H1 (cell line): ENCODE measurements around the gene MRPL16. TPM values are rescaled to one million over a fixed set of nuclear protein-coding genes. Genes with fewer than 3 reads are reported as not detected.

Experiments used
- EGR1 ChIP-seq: IDR thresholded peaks from 2 replicates; pipeline ENCODE4 v1.6.1; 2011; ENCODE audit warnings: low read depth, low read length, borderline replicate concordance
- RAD21 ChIP-seq, 2 experiments: IDR thresholded peaks in 1 of 2; conservative IDR thresholded peaks in 1 of 2; 2 replicates each; pipeline ENCODE4 v1.6.1; 2011; ENCODE audit warnings: low read depth in 2 of 2, low read length in 2 of 2, improper control_type of control experiment in 1 of 2, inconsistent platforms in 1 of 2, mild to moderate bottlenecking in 1 of 2, moderate library complexity in 1 of 2
- SIX5 ChIP-seq: IDR thresholded peaks from 2 replicates; pipeline ENCODE4 v1.6.1; 2011; ENCODE audit warnings: mild to moderate bottlenecking, low read depth, low read length
- polyA plus RNA-seq, 7 experiments: library from polyadenylated mRNA; depleted of rRNA in 3 of 7; stranded (reverse) in 5 of 7; unstranded in 2 of 7; fragments of >200 nt in 5 of 7; fragments of 200-250 nt in 2 of 7; gene quantifications; 1 replicate in 5 of 7; 2 replicates in 1 of 7; 4 replicates in 1 of 7; pipeline versions ENCODE4 v1.2.1 to v1.2.3, GENCODE V29; 2011 to 2013; ENCODE audit warnings: missing spikeins in 2 of 7, mixed read lengths in 2 of 7
- total RNA-seq: library from RNA; stranded (reverse); fragmentation: NEBNext Ultra II Directional; extraction: Animal tissue kit (Norgen Biotek cat#: 25700); gene quantifications from 2 replicates; pipeline ENCODE4 v1.2.1, GENCODE V29; 2021
- TF ChIP-seq, protein P1 (sequence below): IDR thresholded peaks from 2 replicates; pipeline ENCODE4 v1.6.1; 2011; ENCODE audit warnings: low read depth, mild to moderate bottlenecking, low read length; ENCODE audit not compliant: insufficient read depth

MRPL16 gene
- total and polyA plus RNA-seq, 2 of the 8 experiments (the other 6 are each of a cell fraction or from before 2014, with no cell fraction given), result 69.2 to 79.8 TPM

DNA sequence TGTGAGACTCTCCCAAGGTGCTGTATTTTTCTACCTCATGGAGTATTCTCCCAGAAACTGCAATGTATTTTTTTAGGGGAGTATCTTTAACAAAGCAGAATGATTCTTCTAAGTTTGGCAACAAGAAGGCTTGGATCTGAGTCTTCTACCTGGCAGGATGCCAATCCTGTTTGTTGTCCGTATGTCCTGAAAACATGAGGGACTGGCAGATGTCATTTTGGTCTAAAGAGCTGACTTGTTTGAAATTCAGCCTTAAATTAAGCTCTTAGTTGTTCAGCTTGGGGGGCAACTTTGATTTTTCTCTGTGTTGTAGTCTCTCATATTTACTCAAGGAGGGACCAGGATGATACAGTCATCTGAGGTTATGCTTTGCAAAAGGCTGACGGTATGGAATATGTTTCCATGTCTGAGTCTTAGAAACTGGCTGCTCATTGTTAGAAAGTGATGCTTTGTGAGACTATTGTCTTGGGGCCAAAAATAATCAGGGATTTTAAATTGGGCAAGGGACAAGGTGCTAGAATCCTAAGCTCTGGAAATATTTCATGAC is 9.3 kb downstream of the MRPL16 start (continued):
- TF ChIP-seq, protein P1, sequence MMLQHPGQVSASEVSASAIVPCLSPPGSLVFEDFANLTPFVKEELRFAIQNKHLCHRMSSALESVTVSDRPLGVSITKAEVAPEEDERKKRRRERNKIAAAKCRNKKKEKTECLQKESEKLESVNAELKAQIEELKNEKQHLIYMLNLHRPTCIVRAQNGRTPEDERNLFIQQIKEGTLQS, result no peak
- no peak for TF ChIP-seq RAD21 (IDR thresholded peaks at IDR 0.05 in 1 of 2, conservative IDR thresholded peaks at IDR 0.05 in 1 of 2; ENCODE audit: low read depth in 2 of 2, low read length in 2 of 2)
- TF ChIP-seq EGR1, result no peak
- TF ChIP-seq SIX5, result no peak
- TF ChIP-seq, all 59 proteins: peak for 0
